Measurements from ENCODE around the gene NPC1L1.

The NPC1L1 gene, protein sequence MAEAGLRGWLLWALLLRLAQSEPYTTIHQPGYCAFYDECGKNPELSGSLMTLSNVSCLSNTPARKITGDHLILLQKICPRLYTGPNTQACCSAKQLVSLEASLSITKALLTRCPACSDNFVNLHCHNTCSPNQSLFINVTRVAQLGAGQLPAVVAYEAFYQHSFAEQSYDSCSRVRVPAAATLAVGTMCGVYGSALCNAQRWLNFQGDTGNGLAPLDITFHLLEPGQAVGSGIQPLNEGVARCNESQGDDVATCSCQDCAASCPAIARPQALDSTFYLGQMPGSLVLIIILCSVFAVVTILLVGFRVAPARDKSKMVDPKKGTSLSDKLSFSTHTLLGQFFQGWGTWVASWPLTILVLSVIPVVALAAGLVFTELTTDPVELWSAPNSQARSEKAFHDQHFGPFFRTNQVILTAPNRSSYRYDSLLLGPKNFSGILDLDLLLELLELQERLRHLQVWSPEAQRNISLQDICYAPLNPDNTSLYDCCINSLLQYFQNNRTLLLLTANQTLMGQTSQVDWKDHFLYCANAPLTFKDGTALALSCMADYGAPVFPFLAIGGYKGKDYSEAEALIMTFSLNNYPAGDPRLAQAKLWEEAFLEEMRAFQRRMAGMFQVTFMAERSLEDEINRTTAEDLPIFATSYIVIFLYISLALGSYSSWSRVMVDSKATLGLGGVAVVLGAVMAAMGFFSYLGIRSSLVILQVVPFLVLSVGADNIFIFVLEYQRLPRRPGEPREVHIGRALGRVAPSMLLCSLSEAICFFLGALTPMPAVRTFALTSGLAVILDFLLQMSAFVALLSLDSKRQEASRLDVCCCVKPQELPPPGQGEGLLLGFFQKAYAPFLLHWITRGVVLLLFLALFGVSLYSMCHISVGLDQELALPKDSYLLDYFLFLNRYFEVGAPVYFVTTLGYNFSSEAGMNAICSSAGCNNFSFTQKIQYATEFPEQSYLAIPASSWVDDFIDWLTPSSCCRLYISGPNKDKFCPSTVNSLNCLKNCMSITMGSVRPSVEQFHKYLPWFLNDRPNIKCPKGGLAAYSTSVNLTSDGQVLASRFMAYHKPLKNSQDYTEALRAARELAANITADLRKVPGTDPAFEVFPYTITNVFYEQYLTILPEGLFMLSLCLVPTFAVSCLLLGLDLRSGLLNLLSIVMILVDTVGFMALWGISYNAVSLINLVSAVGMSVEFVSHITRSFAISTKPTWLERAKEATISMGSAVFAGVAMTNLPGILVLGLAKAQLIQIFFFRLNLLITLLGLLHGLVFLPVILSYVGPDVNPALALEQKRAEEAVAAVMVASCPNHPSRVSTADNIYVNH (N-terminal part only)

DNA sequence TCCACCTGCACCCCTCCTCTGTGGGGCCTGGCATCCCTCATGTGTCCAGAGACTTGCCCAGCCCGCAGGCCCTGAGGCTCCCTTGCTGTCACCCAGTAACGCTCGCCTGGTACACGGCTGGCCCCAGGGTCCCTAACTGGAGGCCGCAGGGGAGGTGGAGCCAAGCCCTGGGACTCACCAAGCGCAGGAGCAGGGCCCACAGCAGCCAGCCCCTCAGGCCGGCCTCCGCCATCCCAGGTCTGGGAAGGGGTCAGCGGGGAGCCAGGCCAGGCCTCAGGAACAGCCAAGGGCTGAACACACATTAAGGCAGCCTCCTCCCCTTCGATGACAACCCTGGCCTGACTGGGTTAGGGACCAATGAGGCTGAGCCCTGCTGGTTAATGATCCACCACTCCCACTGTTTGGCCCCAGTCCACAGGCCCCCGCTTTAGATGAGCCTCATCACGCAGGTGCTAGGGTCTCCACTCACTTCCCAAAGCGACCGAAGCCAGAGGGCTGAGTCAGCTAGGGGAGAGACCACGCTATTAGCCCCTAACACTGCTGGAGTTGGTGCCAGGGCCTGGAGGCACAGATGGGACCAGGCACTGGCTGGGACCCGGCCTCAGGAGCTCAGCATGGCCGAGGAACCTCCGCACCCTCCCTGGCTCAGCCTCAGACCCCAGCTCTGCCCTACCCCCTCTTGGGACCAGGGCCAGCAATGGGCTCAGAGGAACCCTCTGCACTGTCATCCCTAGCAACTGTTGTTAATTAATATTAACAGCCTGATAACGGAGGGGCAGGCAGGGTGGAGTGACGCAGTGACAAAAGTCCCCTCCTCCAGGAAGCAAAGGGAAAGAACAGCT is at the start of gene NPC1L1:
Gene NPC1L1 (minus strand): TSS at position 303 of the 842 bp plus-strand sequence. CDS start 71 bp downstream, at position 232.
- no peak for DNase-seq (ENCODE audit: low spot score)

DNA sequence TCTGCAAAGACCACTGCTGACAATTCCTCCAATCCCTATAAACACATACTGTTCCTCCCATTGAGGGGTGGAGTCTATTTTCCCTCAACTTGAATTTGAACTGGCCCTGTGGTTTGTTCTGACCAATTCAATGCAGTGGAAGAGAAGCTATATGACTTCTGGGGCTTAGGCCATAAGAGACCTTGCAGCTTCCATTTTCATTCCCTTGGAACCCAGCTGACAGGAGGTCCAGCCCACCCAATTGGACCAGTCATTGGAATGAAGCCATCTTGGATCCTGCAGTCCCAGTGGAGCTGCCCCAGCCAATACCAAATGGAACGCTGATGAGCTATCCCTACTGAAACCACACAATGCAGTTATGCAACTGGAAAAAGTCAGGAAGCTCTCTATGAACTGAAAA is 49.8 kb upstream of the NPC1L1 start:
- DNase-seq (ENCODE audit: low spot score), result no peak

DNA sequence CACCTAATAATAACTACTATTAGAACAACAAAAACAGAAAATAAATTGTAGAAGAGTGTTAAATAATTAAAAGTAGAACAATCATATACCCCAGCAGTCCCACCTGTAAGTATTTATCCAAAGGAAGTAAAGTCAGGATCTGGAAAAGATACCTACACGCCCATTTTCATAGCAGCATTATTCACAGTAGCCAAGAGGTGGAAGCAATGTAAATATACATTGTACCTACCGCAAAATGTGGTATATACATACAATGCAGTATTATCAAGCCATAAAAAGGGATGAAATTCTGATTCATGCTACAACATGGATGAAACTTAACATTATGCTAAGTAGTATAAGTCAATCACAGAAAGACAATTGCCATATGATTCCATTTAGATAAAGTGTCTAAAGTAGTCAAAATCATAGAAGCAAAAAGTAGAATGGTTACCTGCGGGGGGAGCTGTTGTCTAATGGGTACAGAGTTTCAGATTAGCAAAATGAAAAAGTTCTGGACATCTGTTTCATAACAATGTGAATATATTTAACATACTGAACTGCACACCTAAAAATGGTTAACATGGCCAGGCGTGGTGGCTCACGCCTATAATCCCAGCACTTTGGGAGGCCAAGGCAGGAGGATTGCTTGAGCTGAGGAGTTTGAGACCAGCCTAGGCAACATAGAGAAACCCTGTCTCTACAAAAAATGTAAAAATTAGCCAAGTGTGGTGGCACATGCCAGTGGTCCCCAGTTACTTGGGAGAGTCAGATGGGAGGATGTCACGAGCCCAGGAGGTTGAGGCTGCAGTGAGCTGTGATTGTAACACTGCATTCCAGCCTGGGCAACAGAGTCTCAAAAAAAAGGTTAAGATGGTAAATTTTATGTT is 46.9 kb upstream of the NPC1L1 start:
- DNase-seq (ENCODE audit: low spot score), result no peak

DNA sequence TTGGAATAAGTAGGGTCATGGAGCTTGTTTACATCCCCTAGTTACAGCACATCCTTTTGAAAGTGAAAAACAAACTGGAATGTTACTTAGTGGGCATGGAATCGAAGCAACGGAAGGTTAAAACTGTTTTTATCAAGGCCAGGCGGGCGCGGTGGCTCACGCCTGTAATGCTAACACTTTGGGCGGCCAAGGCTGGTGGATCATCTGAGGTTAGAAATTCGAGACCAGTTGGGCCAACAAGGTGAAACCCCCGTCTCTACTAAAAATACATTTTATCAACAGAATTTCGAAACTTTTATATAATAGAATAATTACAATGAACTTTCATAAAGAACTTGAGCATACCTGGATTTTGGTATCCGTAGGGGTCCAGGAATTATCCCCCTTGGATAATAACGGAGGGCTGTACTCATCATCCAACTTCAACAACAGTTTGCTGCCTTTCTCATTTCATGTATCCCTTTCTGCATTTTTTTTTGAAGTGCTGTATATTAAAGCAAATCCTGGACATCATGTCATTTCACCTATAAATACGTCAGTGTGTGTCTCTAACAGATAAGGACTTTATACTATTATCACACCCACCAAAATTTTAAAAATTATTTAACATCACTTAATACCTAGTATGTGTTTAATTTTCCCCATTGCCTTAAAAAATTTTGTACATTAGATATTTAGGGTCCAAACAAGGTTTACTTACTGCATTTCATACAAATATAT is 42.2 kb upstream of the NPC1L1 start:
- DNase-seq (ENCODE audit: low spot score), result no peak

DNA sequence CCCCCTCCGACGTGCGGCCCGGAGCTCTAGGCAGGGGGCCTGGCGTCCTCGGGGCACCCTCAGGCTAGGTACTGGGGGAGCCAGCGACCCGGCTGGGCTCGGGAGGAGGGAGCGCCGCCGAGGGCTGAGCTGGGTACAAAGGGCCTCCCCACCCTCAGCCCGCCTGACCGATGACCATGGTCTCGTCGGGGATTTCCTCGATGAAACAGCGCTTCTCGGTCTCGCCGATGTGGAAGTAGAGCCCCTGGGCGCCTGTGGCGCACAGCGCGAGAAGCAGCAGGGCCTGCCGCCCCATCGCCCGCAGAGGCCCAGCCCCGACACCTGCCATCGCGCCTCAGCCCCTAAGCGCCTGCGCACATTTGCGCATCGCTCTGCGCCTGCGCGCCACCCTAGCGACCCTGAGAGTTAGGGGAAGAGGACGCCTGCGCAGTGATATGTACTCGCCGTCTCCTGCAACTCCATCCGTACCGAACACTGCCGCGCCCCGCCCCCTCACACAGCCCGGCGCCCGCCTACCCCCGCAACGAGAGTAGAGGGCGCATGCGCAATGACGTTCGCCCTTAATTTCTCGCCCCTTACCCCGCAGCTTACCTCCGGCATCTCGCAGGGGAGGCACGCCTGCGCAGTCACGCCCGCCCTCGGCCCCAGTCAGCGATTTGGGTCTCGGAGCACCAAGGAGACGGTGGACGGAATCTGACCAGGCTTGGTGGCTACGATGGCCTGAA is 40.9 kb upstream of the NPC1L1 start, which contains the start of gene TMED4:
Gene TMED4 (minus strand): TSS at position 353 of the 725 bp plus-strand sequence. CDS start 25 bp downstream, at position 328.
- peak; percentile 98 for DNase-seq (ENCODE audit: low spot score)

DNA sequence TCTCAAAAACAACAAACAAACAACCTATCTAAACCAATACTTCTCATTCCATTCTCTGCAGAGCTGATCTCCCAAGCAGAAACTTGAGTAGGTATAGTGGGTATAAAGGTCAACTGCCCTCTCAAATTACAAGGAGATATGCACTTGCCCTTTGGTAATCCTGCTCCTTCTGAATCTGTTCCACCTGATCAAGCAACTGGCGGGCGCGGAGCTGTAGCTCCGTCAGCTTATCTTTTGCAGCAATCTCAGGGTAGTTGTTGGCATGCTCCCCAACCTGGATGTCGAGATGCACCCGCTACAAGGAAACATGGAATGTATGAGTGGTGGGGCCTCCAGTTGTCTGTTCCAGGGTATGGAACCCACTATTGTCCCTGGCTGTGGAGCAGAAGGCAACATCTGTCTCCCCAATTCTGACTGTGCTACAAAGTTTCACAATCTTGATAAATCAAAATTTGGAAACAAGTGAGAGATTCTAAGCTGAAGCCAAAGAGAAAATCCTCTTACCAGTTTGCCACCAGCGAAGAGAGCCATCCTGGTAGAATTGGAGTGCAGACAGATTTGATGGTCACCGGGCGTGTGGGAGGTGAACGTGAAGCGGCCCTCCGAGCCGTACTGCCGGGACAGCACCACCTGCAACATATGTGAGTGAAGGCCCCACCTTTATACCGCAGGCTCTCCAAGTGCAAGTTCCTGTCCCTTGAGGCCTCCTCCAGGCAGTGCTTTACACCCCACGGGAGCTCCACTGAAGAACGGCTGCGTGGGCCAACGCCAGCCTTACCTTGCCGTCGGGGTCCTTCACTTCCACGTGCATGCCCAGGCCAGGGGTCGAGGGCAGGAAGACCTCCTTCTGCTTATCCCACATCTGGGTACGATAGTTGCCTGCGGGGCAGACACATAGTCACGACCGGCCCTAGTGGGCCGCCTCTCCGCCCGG is 40.1 kb upstream of the NPC1L1 start:
- no peak for DNase-seq (ENCODE audit: low spot score)

DNA sequence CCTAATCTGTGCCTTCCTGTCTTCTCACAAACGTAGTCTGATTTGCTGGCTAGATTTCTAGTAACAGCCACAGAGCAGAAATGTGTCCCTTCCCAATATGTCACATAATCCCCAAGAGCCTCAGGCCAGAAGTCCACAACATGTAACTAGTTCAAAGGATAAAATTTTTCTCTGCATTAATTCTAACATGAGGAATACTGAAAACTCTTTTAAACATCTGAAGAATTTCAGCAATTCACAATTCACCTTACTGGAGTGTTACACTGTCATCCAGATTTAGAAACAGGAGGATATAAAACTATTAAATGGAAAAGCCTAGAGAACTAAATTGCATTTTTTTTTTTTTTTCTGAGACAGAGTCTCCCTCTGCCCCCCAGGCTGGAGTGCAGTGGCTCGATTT is 35.1 kb upstream of the NPC1L1 start:
- DNase-seq (ENCODE audit: low spot score), result no peak

DNA sequence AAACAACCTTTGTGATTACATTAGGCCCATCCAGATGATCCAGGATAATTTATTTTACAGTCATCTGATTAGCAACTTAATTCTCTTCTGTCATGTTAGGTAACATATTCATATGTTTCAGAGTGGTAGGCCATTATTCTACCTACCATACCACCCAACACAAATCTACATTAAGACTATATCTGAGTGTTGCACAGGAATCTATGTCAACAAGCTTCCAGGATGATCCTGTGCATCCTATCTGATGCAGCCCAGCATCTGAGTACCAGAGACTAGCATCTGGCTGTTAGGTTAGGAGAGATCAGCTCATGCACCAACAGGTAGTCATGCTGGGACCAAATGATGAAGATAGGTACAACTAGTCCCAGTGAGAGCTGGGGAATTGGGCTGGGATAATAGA is 33.9 kb upstream of the NPC1L1 start:
- no peak for DNase-seq (ENCODE audit: low spot score)

DNA sequence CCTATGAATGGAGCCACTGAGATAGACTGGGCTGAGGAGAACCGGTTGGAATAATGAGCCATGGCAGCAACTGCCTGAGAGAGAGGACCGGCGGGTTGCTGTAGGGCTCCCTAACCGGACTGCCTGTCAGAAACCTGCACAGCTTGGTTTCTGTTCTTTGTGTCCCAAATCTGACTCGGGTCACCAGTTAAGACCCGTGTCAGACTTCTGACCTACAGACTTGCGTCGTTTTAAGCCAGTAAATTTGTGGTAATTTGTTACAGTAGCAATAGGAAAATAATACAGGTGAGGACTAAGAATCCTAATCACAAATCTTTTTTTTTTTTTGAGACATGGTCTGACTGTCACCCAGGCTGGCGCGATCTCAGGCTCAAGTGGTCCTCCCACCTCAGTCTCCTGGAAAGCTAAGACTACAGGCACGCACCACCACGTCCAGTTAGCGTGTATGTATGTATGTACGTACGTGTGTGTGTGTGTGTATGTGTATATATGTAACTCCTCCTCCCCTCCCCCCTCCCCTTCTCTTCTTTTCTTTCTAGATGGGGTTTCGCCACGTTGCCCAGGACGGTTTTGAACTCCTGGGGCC is 33.2 kb upstream of the NPC1L1 start:
- no peak for DNase-seq (ENCODE audit: low spot score)

DNA sequence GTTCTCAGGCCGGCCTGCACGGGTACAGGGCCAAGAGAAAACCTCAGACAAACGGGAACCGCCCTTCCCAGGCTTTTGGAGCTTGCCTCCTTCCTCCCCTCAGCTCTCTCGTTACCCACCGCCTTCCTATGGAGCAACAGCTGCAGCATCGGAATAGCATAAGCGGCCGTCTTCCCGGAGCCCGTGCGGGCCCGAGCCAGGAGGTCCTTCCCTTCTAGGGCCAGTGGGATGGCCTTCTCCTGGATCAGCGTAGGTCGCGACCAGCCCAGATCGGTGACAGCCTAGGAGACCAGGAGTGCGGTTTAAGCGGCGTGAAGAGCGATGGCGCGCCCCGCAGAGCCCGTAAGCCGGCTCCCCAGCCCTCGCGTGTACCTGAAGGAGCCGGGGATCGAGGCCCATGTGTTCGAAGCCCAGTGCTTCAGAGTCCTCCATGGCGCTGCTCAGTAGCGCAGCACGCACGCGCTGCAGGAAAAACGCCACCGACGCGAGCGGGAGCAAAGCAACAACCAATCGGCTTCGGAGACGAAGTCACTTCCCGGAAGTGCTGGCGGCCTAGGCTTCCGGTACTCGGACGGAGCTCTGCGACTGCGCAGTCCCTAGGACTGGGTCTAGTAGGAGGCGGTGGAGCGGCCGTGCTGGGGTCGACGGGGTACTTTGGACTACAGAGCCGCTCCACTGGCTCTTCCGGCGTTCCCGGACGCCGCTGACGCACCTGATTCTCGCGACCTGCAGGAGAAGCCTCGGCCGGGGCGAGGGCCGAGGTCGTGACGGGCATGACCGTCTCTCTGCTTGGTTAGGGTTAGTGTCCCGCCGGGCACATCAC is 32.5 kb upstream of the NPC1L1 start, which contains the start of gene DDX56:
Gene DDX56 (minus strand): TSS at position 445 of the 823 bp plus-strand sequence. CDS start 13 bp downstream, at position 432.
- DNase-seq (ENCODE audit: low spot score), result peak; percentile 95

DNA sequence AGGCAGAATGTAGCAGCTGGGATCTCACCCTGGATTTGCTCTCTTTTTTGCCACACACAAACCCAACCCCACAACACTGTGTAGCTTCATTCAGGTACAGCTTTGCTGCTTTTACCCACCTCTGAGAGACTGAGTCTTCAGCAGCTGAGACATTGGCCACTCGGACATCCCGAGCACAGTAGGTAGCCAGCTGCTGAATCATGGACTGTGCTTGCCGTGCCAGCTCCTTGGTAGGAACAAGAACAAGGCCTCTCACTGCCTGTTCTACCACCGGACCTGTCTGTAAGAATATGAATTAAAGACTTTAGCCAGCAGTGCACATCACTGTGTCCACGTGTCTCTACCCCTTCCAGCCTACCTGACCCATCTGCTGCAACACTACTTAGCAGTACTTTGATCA is 31.6 kb upstream of the NPC1L1 start:
- DNase-seq (ENCODE audit: low spot score), result no peak

DNA sequence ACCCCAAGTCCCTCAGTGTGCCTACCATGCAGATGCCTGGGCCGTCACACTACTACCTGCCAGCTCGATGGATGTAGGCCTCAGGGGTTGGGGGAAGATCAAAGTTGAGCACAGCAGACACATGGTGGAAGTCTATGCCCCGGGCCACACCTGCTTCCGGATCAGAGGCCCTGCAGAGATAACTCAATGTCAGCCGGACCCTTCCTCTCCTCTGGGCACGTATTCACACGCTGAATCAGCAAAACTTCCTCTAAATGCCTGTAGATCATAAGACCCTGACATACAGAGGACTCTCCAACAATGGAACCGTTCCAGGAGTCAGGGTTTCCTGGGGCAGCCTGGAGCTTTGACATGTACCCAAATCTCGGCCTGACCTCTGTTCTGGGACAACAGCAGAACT is 28.8 kb upstream of the NPC1L1 start:
- DNase-seq (ENCODE audit: low spot score), result no peak

DNA sequence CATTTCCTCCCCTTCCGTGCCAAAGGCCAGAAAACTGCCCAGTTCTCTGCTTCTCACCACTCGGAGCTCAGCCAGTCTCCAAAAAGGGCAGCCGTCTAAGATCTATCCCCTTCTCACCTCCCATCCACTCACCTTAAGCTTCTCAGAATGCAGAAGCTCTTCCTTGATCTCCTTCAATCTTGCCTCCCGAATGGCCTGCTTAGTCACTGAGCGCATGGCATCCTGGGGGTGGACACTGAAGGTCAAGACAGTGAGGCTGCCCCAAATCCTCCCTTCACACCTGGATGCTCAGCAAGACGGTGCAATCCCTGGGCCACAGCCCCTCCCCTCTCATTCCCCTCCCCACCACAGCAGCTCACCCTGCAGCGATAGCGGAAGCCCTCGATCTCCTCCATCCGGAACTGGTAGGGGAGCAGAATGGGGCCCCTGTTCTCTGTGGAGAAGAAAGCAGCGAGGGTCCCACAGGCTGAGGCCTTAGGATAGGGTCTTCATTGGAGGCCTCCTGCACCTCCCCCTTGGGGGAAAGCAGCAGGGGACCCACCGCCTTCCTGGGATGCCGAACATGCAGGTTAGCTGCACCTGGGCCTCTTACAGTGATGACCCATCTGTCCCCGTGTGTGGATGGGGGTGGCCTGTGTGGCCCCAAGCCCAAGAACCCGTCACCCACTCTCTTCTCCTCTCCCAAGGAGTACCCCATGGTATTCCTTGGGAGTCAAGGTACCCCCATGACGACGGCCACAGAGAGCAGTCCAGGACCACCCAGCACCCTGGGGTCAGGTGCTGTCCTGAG is 27.8 kb upstream of the NPC1L1 start:
- DNase-seq (ENCODE audit: low spot score), result no peak

DNA sequence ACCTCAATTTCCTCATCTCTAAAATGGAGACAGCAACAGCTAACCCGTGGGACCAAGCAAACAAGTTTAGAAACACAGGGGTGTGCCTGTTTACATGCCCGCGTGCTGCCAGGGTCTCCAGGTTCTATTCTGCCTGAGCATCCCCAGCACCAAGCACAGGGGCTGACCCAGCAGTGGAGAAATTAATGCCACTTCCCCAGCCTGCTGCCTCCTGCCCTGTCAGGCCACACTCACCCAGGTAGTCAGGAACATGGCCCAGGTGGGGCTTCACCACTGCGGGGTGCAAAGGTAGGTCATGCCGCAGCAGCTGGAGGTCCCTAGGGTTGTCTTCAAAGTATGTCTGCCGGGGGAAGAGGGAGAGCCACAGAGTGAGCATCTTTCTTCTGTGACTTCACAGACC is 26.8 kb upstream of the NPC1L1 start:
- no peak for DNase-seq (ENCODE audit: low spot score)

DNA sequence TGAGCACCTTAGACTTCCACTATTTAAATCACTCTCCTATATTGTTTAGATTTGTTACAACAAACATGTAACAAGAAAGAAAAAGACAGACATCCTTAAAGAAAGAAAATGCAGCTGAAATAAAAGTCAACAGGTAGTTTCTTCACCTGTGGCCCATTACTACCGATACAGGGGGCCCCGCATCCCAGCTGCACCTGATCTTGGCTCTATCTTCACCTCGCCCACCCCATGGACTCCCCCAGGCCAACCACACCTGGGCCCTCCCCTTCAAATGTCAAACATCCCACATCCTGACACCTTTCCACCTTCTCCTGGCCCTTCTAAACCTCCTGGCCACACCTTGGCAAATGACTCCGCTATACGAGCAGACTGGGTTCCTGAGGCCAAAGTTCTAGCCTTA is 25.6 kb upstream of the NPC1L1 start:
- no peak for DNase-seq (ENCODE audit: low spot score)

All from putamen (tissue), 1 donor.